Panc1 (cell line): ENCODE measurements around the gene RBM7.

Experiments
- CTCF ChIP-seq: fragments of 450-650 bp; IDR thresholded peaks from 2 replicates; pipeline ENCODE4 v1.5.1; 2017; ENCODE audit warnings: mild to moderate bottlenecking
- POLR2AphosphoS5 ChIP-seq: IDR thresholded peaks from 2 replicates; pipeline ENCODE4 v1.6.1; 2012; ENCODE audit warnings: mild to moderate bottlenecking, low read depth, low read length, moderate library complexity
- SIN3A ChIP-seq: IDR thresholded peaks from 2 replicates; pipeline ENCODE4 v1.6.1; 2012; ENCODE audit warnings: low read depth, mild to moderate bottlenecking, low read length, moderate library complexity, borderline replicate concordance; ENCODE audit not compliant: insufficient read depth
- TCF7L2 ChIP-seq: IDR thresholded peaks from 2 replicates; pipeline ENCODE4 v1.6.1; 2011; ENCODE audit warnings: mild to moderate bottlenecking, low read depth, low read length, inconsistent platforms
- TF ChIP-seq, protein P1 (sequence below), 2 experiments: IDR thresholded peaks; 2 replicates each; pipeline ENCODE4 v1.6.1; 2011 to 2012; ENCODE audit warnings: low read depth in 2 of 2, control low read depth in 1 of 2, low read length in 1 of 2, mild to moderate bottlenecking in 1 of 2, moderate library complexity in 1 of 2; ENCODE audit not compliant: insufficient read depth in 1 of 2

- TF ChIP-seq CTCF (no peak), POLR2AphosphoS5 (no peak), TCF7L2 (no peak), SIN3A (no peak)
- TF ChIP-seq, protein P1, sequence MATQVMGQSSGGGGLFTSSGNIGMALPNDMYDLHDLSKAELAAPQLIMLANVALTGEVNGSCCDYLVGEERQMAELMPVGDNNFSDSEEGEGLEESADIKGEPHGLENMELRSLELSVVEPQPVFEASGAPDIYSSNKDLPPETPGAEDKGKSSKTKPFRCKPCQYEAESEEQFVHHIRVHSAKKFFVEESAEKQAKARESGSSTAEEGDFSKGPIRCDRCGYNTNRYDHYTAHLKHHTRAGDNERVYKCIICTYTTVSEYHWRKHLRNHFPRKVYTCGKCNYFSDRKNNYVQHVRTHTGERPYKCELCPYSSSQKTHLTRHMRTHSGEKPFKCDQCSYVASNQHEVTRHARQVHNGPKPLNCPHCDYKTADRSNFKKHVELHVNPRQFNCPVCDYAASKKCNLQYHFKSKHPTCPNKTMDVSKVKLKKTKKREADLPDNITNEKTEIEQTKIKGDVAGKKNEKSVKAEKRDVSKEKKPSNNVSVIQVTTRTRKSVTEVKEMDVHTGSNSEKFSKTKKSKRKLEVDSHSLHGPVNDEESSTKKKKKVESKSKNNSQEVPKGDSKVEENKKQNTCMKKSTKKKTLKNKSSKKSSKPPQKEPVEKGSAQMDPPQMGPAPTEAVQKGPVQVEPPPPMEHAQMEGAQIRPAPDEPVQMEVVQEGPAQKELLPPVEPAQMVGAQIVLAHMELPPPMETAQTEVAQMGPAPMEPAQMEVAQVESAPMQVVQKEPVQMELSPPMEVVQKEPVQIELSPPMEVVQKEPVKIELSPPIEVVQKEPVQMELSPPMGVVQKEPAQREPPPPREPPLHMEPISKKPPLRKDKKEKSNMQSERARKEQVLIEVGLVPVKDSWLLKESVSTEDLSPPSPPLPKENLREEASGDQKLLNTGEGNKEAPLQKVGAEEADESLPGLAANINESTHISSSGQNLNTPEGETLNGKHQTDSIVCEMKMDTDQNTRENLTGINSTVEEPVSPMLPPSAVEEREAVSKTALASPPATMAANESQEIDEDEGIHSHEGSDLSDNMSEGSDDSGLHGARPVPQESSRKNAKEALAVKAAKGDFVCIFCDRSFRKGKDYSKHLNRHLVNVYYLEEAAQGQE (IDR thresholded peaks at IDR 0.05; ENCODE audit: insufficient read depth in 1 of 2, low read depth in 2 of 2, low read length in 1 of 2): no peak
Observed at GRCh38 chr11:114386131-114386530, 14.3 kb upstream of the RBM7 start.
